ENCODE results near the gene LUC7L2. TPM values are rescaled to one million over a fixed set of nuclear protein-coding genes. Genes with fewer than 3 reads are reported as not detected.
"Not testable (repeated sequence)": the region's sequence is repeated elsewhere in the genome, so short reads cannot be mapped to it uniquely, and the experiment has no call there.

The LUC7L2 gene
- total and polyA plus RNA-seq, 2 experiments from 2014 or later, result 39.7 to 47.3 TPM

DNA sequence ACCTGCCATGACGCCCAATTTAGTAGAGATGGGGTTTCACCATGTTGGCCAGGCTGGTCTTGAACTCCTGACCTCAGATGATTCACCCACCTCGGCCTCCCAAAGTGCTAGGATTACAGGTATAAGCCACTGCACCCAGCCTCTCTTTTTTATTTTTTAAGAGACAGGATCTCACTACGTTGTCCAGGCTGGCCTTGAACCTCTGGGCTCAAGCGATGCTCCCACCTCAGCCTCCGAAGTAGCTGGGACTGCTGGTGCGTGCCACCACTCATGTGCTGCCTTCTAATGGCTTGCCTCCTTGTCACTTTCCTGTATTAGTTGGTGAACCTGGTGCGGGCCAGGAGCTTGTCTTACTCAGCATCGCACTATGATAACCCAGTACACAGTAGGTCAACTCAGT is 96.8 kb downstream of the LUC7L2 start:
- no peak overlapping the region for H3K27ac ChIP-seq
- WGBS, 2 experiments (ENCODE audit: low coverage in 1 of 2, low lambda C conversion rate in 2 of 2, missing lambda C conversion rate in 2 of 2), result 92 to 95% methylated on average over 8 of the region's 8 CpGs
- peak overlapping the region; percentile 73 for H2AFZ ChIP-seq
- no peak overlapping the region for H3K4me2 ChIP-seq (ENCODE audit: unreplicated experiment)
- in situ Hi-C loops (cut with MboI), result no loop called here
- H3K4me1 ChIP-seq (ENCODE audit: insufficient read depth), result peaks cover 20% of the 10 kb centered on the region
- no peak for DNase-seq
- H3K9me3 ChIP-seq (ENCODE audit: low read depth), result no peaks in the 10 kb centered on the region
- H3K4me3 ChIP-seq, result no peak overlapping the region
- no peak overlapping the region for H3K9ac ChIP-seq
- TF ChIP-seq EZH2 (IDR thresholded peaks at IDR 0.05; ENCODE audit: insufficient read depth, poor library complexity, severe bottlenecking) (no peak), EZH2phosphoT487 (IDR thresholded peaks at IDR 0.05; ENCODE audit: insufficient read depth, low read depth) (no peak)
- no peaks in the 10 kb centered on the region for H3K36me3 ChIP-seq (ENCODE audit: low read depth)
- no peaks in the 10 kb centered on the region for H4K20me1 ChIP-seq (ENCODE audit: insufficient read depth)
- H3K27me3 ChIP-seq (replicated peaks; ENCODE audit: insufficient read depth), result no peaks in the 10 kb centered on the region
- H3K9me2 ChIP-seq (ENCODE audit: insufficient read depth), result no peaks in the 10 kb centered on the region
- no peaks in the 10 kb centered on the region for H3K79me2 ChIP-seq (ENCODE audit: insufficient read depth)
- no peaks in the 10 kb centered on the region for H3F3A ChIP-seq (ENCODE audit: insufficient read depth)

- in situ Hi-C loops (cut with MboI), result no loop called here
- Histone ChIP-seq H4K20me1 (ENCODE audit: insufficient read depth) (no peaks in the 10 kb centered on the region), H3K9ac (peak overlapping the region; percentile 11; the same call in 1 of the 2 replicates), H3K4me2 (ENCODE audit: unreplicated experiment) (no peak overlapping the region), H3K9me3 (ENCODE audit: low read depth) (no peaks in the 10 kb centered on the region), H3K9me2 (ENCODE audit: insufficient read depth) (no peaks in the 10 kb centered on the region), H3K4me1 (ENCODE audit: insufficient read depth) (peaks cover 20% of the 10 kb centered on the region), H2AFZ (peak overlapping the region; percentile 73), H3K4me3 (no peak overlapping the region), H3K36me3 (ENCODE audit: low read depth) (no peaks in the 10 kb centered on the region), H3K27ac (peak overlapping the region; percentile 42), H3F3A (ENCODE audit: insufficient read depth) (no peaks in the 10 kb centered on the region), H3K27me3 (replicated peaks; ENCODE audit: insufficient read depth) (no peaks in the 10 kb centered on the region), H3K79me2 (ENCODE audit: insufficient read depth) (no peaks in the 10 kb centered on the region)
- DNase-seq, result peak; percentile 75
- WGBS, 2 experiments (ENCODE audit: low coverage in 1 of 2, low lambda C conversion rate in 2 of 2, missing lambda C conversion rate in 2 of 2), result 54 to 56% methylated on average over 11 to 15 of the region's 15 CpGs
- TF ChIP-seq EZH2phosphoT487 (IDR thresholded peaks at IDR 0.05; ENCODE audit: insufficient read depth, low read depth), result no peak
- no peak for TF ChIP-seq EZH2 (IDR thresholded peaks at IDR 0.05; ENCODE audit: insufficient read depth, poor library complexity, severe bottlenecking)
These were observed 97.7 kb downstream of the LUC7L2 start for GRCh38 chr7:139457153-139457946.

- H3K4me1 ChIP-seq (ENCODE audit: insufficient read depth); H3F3A ChIP-seq (ENCODE audit: insufficient read depth); H3K27me3 ChIP-seq (replicated peaks; ENCODE audit: insufficient read depth); H3K9ac ChIP-seq; H2AFZ ChIP-seq; H3K9me2 ChIP-seq (ENCODE audit: insufficient read depth); H3K9me3 ChIP-seq (ENCODE audit: low read depth); H3K79me2 ChIP-seq (ENCODE audit: insufficient read depth); H3K36me3 ChIP-seq (ENCODE audit: low read depth); H4K20me1 ChIP-seq (ENCODE audit: insufficient read depth); DNase-seq; H3K4me2 ChIP-seq (ENCODE audit: unreplicated experiment); H3K27ac ChIP-seq; H3K4me3 ChIP-seq; in situ Hi-C loops (cut with MboI): not testable (repeated sequence)
- WGBS, 2 experiments (ENCODE audit: low coverage in 1 of 2, low lambda C conversion rate in 2 of 2, missing lambda C conversion rate in 2 of 2), result 83 to 85% methylated on average over 12 of the region's 12 CpGs
These were observed 103.7 kb downstream of the LUC7L2 start for GRCh38 chr7:139463421-139463820.

DNA sequence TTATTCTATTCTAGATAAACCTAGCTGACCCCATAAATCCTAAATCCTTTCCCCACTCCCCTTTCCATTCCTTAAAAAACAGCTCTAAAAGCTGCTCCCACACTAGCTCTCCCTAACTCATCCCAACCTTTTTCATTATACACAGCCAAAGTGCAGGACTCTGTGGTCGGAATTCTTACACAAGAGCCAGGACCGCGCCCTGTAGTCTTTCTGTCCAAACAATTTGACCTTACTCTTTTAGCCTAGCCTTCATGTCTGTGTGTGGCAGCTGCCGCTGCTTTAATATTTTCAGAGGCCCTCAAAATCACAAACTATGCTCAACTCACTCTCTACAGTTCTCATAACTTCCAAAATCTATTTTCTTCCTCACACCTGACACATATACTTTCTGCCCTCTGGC is 104.8 kb downstream of the LUC7L2 start:
- H3F3A ChIP-seq (ENCODE audit: insufficient read depth); in situ Hi-C loops (cut with MboI); H3K27ac ChIP-seq; H3K4me1 ChIP-seq (ENCODE audit: insufficient read depth); H3K79me2 ChIP-seq (ENCODE audit: insufficient read depth); H3K4me3 ChIP-seq; H3K27me3 ChIP-seq (replicated peaks; ENCODE audit: insufficient read depth); DNase-seq; H3K9me2 ChIP-seq (ENCODE audit: insufficient read depth); H3K4me2 ChIP-seq (ENCODE audit: unreplicated experiment); H3K36me3 ChIP-seq (ENCODE audit: low read depth); H4K20me1 ChIP-seq (ENCODE audit: insufficient read depth); H2AFZ ChIP-seq; H3K9ac ChIP-seq; H3K9me3 ChIP-seq (ENCODE audit: low read depth): not testable (repeated sequence)
- WGBS, 2 experiments (ENCODE audit: low coverage in 1 of 2, low lambda C conversion rate in 2 of 2, missing lambda C conversion rate in 2 of 2), result 79 to 82% methylated on average over 4 of the region's 4 CpGs

GRCh38 chr7:139465072-139465471 is 105.4 kb downstream of the LUC7L2 start:
- H3K27me3 ChIP-seq (replicated peaks; ENCODE audit: insufficient read depth); DNase-seq; H3K4me2 ChIP-seq (ENCODE audit: unreplicated experiment); H3F3A ChIP-seq (ENCODE audit: insufficient read depth); H3K9me3 ChIP-seq (ENCODE audit: low read depth); H2AFZ ChIP-seq; H3K4me1 ChIP-seq (ENCODE audit: insufficient read depth); H4K20me1 ChIP-seq (ENCODE audit: insufficient read depth); H3K36me3 ChIP-seq (ENCODE audit: low read depth); H3K9ac ChIP-seq; H3K79me2 ChIP-seq (ENCODE audit: insufficient read depth); in situ Hi-C loops (cut with MboI); H3K9me2 ChIP-seq (ENCODE audit: insufficient read depth); H3K27ac ChIP-seq; H3K4me3 ChIP-seq: not testable (repeated sequence)
- WGBS, 2 experiments (ENCODE audit: low coverage in 1 of 2, low lambda C conversion rate in 2 of 2, missing lambda C conversion rate in 2 of 2), result 81 to 85% methylated on average over 10 of the region's 10 CpGs

GRCh38 chr7:139467729-139468128 is 108.0 kb downstream of the LUC7L2 start:
- H2AFZ ChIP-seq; H3K27ac ChIP-seq; H3K9me3 ChIP-seq (ENCODE audit: low read depth); H3K9me2 ChIP-seq (ENCODE audit: insufficient read depth); H3K4me1 ChIP-seq (ENCODE audit: insufficient read depth); H3K79me2 ChIP-seq (ENCODE audit: insufficient read depth); H3K36me3 ChIP-seq (ENCODE audit: low read depth); H3K4me2 ChIP-seq (ENCODE audit: unreplicated experiment); DNase-seq; H3K4me3 ChIP-seq; in situ Hi-C loops (cut with MboI); H4K20me1 ChIP-seq (ENCODE audit: insufficient read depth); H3F3A ChIP-seq (ENCODE audit: insufficient read depth); H3K27me3 ChIP-seq (replicated peaks; ENCODE audit: insufficient read depth); H3K9ac ChIP-seq: not testable (repeated sequence)
- WGBS, 2 experiments (ENCODE audit: low coverage in 1 of 2, low lambda C conversion rate in 2 of 2, missing lambda C conversion rate in 2 of 2), result 62 to 63% methylated on average over 7 of the region's 7 CpGs

DNA sequence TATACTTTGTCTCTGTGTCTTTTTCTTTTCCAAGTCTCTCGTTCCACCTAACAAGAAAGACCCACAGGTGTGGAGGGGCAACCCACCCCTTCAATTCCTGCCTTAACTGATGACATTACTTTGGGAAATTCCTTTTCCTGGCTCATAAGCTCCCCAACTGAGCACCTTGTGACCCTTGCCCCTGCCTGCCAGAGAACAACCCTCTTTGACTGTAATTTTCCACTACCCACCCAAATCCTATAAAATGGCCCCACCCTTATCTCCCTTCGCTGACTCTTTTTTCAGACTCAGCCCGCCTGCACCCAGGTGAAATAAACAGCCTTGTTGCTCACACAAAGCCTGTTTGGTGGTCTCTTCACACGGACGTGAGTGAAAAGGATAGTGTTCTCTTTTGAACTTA is 108.6 kb downstream of the LUC7L2 start:
- H3K36me3 ChIP-seq (ENCODE audit: low read depth); DNase-seq; H3K4me3 ChIP-seq; H3K9me3 ChIP-seq (ENCODE audit: low read depth); H3K79me2 ChIP-seq (ENCODE audit: insufficient read depth); H3K4me2 ChIP-seq (ENCODE audit: unreplicated experiment); H3K4me1 ChIP-seq (ENCODE audit: insufficient read depth); H3K9me2 ChIP-seq (ENCODE audit: insufficient read depth); H3K27ac ChIP-seq; in situ Hi-C loops (cut with MboI); H4K20me1 ChIP-seq (ENCODE audit: insufficient read depth); H3K27me3 ChIP-seq (replicated peaks; ENCODE audit: insufficient read depth); H3F3A ChIP-seq (ENCODE audit: insufficient read depth); H2AFZ ChIP-seq; H3K9ac ChIP-seq: not testable (repeated sequence)
- WGBS, 2 experiments (ENCODE audit: low coverage in 1 of 2, low lambda C conversion rate in 2 of 2, missing lambda C conversion rate in 2 of 2), result 28 to 36% methylated on average over 5 of the region's 5 CpGs
